ENCODE data around the gene MAP1LC3B.

MAP1LC3B gene

DNA sequence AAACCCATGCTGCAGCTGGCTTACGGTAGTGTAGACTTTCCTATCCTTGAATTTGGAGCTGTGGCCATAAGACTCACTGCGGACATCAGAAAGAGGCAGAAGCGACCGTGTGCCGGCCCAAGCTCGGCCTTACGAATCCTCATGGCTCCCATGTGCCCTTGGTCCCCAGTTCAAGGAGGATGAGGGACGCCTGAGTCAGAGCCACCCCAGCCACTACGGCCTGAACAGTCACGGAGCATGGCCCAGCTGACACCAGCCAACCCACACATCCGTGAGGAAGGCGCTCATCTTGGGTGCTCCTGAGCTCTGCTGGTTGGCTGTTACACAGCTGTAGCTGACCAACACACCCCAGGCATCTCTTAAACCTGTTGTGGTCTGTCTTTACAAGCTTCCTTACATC lies 56.7 kb downstream of the MAP1LC3B start:
- DNase-seq (ENCODE audit: extremely low read depth, insufficient read length): no peak
- H3K36me3 ChIP-seq (ENCODE audit: control insufficient read depth, insufficient read depth, low read length): no peaks in the 10 kb centered on the region
- no peaks in the 10 kb centered on the region; the same call in 1 of the 2 replicates for H3K27me3 ChIP-seq (replicated peaks; ENCODE audit: control insufficient read depth, insufficient read depth, low read length)
- no peak overlapping the region for H3K4me3 ChIP-seq (replicated peaks; ENCODE audit: low read depth, low read length)
- TF ChIP-seq, protein P1, sequence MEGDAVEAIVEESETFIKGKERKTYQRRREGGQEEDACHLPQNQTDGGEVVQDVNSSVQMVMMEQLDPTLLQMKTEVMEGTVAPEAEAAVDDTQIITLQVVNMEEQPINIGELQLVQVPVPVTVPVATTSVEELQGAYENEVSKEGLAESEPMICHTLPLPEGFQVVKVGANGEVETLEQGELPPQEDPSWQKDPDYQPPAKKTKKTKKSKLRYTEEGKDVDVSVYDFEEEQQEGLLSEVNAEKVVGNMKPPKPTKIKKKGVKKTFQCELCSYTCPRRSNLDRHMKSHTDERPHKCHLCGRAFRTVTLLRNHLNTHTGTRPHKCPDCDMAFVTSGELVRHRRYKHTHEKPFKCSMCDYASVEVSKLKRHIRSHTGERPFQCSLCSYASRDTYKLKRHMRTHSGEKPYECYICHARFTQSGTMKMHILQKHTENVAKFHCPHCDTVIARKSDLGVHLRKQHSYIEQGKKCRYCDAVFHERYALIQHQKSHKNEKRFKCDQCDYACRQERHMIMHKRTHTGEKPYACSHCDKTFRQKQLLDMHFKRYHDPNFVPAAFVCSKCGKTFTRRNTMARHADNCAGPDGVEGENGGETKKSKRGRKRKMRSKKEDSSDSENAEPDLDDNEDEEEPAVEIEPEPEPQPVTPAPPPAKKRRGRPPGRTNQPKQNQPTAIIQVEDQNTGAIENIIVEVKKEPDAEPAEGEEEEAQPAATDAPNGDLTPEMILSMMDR (IDR thresholded peaks at IDR 0.05; ENCODE audit: insufficient read depth, low read length, poor library complexity, severe bottlenecking): no peak

DNA sequence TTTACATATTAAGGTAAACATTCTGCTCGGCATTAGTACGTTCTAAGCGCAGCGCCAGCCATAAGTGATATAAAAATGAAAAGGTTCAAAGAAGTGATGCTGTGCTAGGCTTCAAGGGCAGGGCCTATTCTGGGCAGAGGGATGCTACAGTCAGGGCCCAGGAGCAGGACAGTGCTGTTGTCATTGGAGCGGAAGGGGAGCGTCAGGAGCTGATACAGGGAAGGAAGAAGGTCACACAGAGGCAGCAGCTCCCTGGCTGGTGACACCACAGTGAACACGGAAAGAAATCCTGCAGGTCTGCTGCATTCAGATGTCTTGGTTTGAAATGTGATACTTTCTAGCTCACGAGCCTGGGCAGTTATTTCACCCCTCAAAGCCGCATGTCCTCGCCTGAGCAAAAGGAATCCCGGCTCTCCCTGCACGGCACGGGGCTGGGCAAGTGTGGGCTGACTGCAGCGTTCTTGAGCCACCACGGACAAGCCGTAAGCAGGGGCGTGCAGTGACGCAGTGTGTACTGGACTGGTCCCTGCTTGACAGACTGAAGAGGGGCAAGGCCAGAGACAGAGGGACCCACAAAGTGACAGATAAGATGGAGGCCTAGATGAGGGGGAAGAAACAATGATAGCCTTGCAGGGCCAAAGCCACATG lies 59.6 kb downstream of the MAP1LC3B start:
- no peak for DNase-seq (ENCODE audit: extremely low read depth, insufficient read length)
- Histone ChIP-seq H3K4me3 (replicated peaks; ENCODE audit: low read depth, low read length) (no peak overlapping the region), H3K27me3 (replicated peaks; ENCODE audit: control insufficient read depth, insufficient read depth, low read length) (no peaks in the 10 kb centered on the region; the same call in 1 of the 2 replicates), H3K36me3 (ENCODE audit: control insufficient read depth, insufficient read depth, low read length) (no peaks in the 10 kb centered on the region)
- TF ChIP-seq, protein P1 (IDR thresholded peaks at IDR 0.05; ENCODE audit: insufficient read depth, low read length, poor library complexity, severe bottlenecking): no peak

DNA sequence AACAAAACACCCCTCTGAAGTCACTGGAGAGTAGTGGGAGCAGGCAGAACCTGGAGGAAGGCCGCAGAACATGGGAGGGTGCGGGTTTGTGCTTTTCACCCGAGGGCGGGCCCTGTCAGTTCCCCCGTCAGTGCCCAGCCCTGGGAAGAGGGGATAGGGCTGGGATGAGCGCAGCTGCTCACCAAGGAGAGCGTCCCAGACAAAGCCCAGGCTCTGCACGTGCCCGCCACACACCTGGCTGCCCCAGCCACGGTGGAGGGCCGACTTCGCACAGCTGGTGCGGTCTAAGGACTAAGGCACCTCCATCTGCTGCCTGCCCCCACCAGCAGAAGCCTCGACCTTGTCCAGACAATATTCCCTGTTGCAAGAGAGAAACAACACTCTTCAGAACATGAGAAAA lies 61.2 kb downstream of the MAP1LC3B start:
- H3K4me3 ChIP-seq (replicated peaks; ENCODE audit: low read depth, low read length): no peak overlapping the region
- no peaks in the 10 kb centered on the region; the same call in 1 of the 2 replicates for H3K27me3 ChIP-seq (replicated peaks; ENCODE audit: control insufficient read depth, insufficient read depth, low read length)
- TF ChIP-seq, protein P1 (IDR thresholded peaks at IDR 0.05; ENCODE audit: insufficient read depth, low read length, poor library complexity, severe bottlenecking): no peak
- no peak for DNase-seq (ENCODE audit: extremely low read depth, insufficient read length)
- H3K36me3 ChIP-seq (ENCODE audit: control insufficient read depth, insufficient read depth, low read length): no peaks in the 10 kb centered on the region

All from GM06990 (cell line).